Neuronal stem cell (in vitro differentiated cells): ENCODE results near the gene SLC51B. TPM values are rescaled to one million over a fixed set of nuclear protein-coding genes. Genes with fewer than 3 reads are reported as not detected.
A peak's percentile ranks its signal among the peaks of the same experiment; 100 is the strongest.

ENCODE experiments used
- DNase-seq: peaks from one replicate; pipeline ENCODE4 v3.0.0-alpha.2; 2013; ENCODE audit warnings: low spot score
- H2AFZ ChIP-seq: one replicate; pipeline ENCODE4 v1.6.1; 2013; ENCODE audit warnings: mild to moderate bottlenecking, low read length, inconsistent platforms
- H2AK5ac ChIP-seq: 2 replicates; pipeline ENCODE4 v1.6.1; 2013; ENCODE audit warnings: low read depth, mild to moderate bottlenecking, inconsistent platforms, low read length, moderate library complexity, mixed read lengths
- H2BK120ac ChIP-seq: 2 replicates; pipeline ENCODE4 v1.6.1; 2013; ENCODE audit warnings: low read depth, mild to moderate bottlenecking, inconsistent platforms, low read length, moderate library complexity, mixed read lengths
- H2BK12ac ChIP-seq: one replicate; pipeline ENCODE4 v1.6.1; 2013; ENCODE audit warnings: low read length, inconsistent platforms
- H2BK15ac ChIP-seq: 2 replicates; pipeline ENCODE4 v1.6.1; 2013; ENCODE audit warnings: mild to moderate bottlenecking, low read length, inconsistent platforms, mixed read lengths
- H2BK5ac ChIP-seq: one replicate; pipeline ENCODE4 v1.6.1; 2013; ENCODE audit warnings: inconsistent platforms, mild to moderate bottlenecking, low read length, moderate library complexity
- H3K14ac ChIP-seq: one replicate; pipeline ENCODE4 v1.6.1; 2013; ENCODE audit warnings: low read length, inconsistent platforms
- H3K18ac ChIP-seq: 2 replicates; pipeline ENCODE4 v1.6.1; 2013; ENCODE audit warnings: low read length, inconsistent platforms
- H3K23ac ChIP-seq: 2 replicates; pipeline ENCODE4 v1.6.1; 2013; ENCODE audit warnings: low read depth, mild to moderate bottlenecking, mixed read lengths, low read length, inconsistent platforms; ENCODE audit not compliant: poor library complexity
- H3K27ac ChIP-seq: replicated peaks from 3 replicates; pipeline ENCODE4 v1.5.1; 2013; ENCODE audit warnings: low read length, inconsistent platforms
- H3K27me3 ChIP-seq, 3 experiments: 2 replicates each; pipeline ENCODE4 v1.6.1; 2013; ENCODE audit warnings: low read length in 3 of 3, mild to moderate bottlenecking in 2 of 3, inconsistent platforms in 1 of 3, low read depth in 1 of 3, mixed read lengths in 1 of 3, moderate library complexity in 1 of 3; ENCODE audit not compliant: control insufficient read depth in 3 of 3, insufficient read depth in 3 of 3
- H3K36me3 ChIP-seq, 2 donors: replicated peaks in 1 of 2; 2 replicates each; pipeline ENCODE4 v1.6.1; 2013; ENCODE audit warnings: low read length in 2 of 2; ENCODE audit not compliant: control insufficient read depth in 2 of 2, insufficient read depth in 2 of 2
- H3K4ac ChIP-seq: 2 replicates; pipeline ENCODE4 v1.6.1; 2013; ENCODE audit warnings: inconsistent platforms, mild to moderate bottlenecking, low read length, moderate library complexity
- H3K4me1 ChIP-seq, 2 donors: 1 replicate in 1 of 2; 2 replicates in 1 of 2; pipeline ENCODE4 v1.6.1; 2013; ENCODE audit warnings: low read length in 2 of 2, low read depth in 1 of 2; ENCODE audit not compliant: control insufficient read depth in 2 of 2, insufficient read depth in 1 of 2
- H3K4me2 ChIP-seq: one replicate; pipeline ENCODE4 v1.6.1; 2013; ENCODE audit warnings: mild to moderate bottlenecking, low read length, inconsistent platforms; ENCODE audit not compliant: insufficient read depth, poor library complexity, severe bottlenecking
- H3K4me3 ChIP-seq, 2 donors: 2 replicates each; pipeline ENCODE4 v1.5.1; 2013; ENCODE audit warnings: low read length in 2 of 2, mild to moderate bottlenecking in 2 of 2, inconsistent platforms in 1 of 2, moderate library complexity in 1 of 2
- H3K79me1 ChIP-seq: one replicate; pipeline ENCODE4 v1.6.1; 2013; ENCODE audit warnings: low read depth, mild to moderate bottlenecking, inconsistent platforms, low read length, moderate library complexity
- H3K9ac ChIP-seq: one replicate; pipeline ENCODE4 v1.6.1; 2013; ENCODE audit warnings: mild to moderate bottlenecking, low read depth, low read length, inconsistent platforms; ENCODE audit not compliant: poor library complexity
- H3K9me3 ChIP-seq, 2 donors: replicated peaks in 1 of 2; 2 replicates each; pipeline versions ENCODE3 to v1.6.1; 2013; ENCODE audit warnings: low read length in 2 of 2, mild to moderate bottlenecking in 2 of 2, inconsistent platforms in 1 of 2, low read depth in 1 of 2, mixed read lengths in 1 of 2, moderate library complexity in 1 of 2; ENCODE audit not compliant: control insufficient read depth in 2 of 2, insufficient read depth in 1 of 2
- H4K8ac ChIP-seq: one replicate; pipeline ENCODE4 v1.6.1; 2013; ENCODE audit warnings: low read depth, mild to moderate bottlenecking, inconsistent platforms, low read length, moderate library complexity
- H4K91ac ChIP-seq: one replicate; pipeline ENCODE4 v1.6.1; 2013; ENCODE audit warnings: low read length, low read depth, mild to moderate bottlenecking, inconsistent platforms; ENCODE audit not compliant: poor library complexity
- WGBS, 2 donors: extraction: QIAGEN DNeasy Blood & Tissue Kit; methylation state at CpG; one replicate each; pipeline ENCODE4 v1.1.7; 2013; ENCODE audit warnings: missing lambda C conversion rate in 2 of 2, mixed read lengths in 1 of 2; ENCODE audit not compliant: insufficient read length in 2 of 2, insufficient replicate concordance in 1 of 2; ENCODE audit errors: extremely low coverage in 2 of 2; 5-methylcytosine and 5-hydroxymethylcytosine counted together
- polyA plus RNA-seq, 2 experiments: library from polyadenylated mRNA; stranded (reverse); fragments of 200-250 nt; gene quantifications; one replicate each; pipeline ENCODE4 v1.2.3, GENCODE V29; 2013

The SLC51B gene
- polyA plus RNA-seq (2013, experiment 1 of 2): not detected
- polyA plus RNA-seq (2013, experiment 2 of 2): not detected

DNA sequence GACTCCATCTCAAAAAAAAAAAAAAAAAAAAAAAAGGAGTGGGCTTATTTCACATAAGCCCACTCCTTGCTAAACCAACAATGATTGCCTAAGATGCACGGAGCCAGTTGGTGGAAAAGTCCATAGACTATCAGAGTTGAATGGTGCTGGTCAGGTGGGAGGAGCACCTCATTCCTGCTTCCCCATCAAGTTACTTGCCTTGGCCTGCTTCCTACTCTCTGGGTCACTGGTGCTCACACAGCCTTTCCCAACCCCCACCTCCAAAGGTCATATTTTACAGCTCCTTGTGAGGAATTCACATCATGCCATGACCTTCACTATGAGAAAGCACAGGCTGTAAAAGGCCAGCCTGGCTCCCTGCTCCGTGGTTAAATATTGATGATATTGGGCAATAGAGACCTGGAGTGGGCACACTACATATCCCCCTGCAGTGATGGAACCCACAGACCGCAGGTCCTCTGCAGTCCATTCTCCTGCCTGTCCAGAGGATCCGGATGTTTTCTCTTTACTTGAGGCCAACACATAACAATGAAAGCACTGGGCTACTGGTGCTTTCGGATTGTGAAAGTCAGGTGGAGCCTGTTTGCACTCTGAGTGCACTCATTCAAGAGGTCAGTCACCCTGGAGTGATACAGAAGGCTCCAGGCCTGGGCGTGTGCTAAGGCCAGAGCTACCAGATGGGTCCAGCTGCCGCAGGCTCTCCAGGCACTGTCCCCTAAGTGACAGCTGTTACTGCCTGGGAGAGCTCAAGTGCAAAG is at the start of gene SLC51B:
TSS of gene SLC51B (plus strand) at position 664 of the 758 bp plus-strand sequence. CDS start 4,618 bp downstream, outside the sequence.
- H3K27ac ChIP-seq: no peak within 1 kb of the TSS
- H2AK5ac ChIP-seq: no peak within 1 kb of the TSS
- H3K4me1 ChIP-seq: peaks cover 4 to 14% of the 10 kb centered on the region in 2 donors
- H3K9me3 ChIP-seq: no peaks in the 10 kb centered on the region
- no peak within 1 kb of the TSS for H3K4me3 ChIP-seq
- no peak within 1 kb of the TSS for H4K8ac ChIP-seq
- no peaks in the 10 kb centered on the region for H3K36me3 ChIP-seq
- no peak within 1 kb of the TSS for H2BK12ac ChIP-seq
- no peak within 1 kb of the TSS for H2BK15ac ChIP-seq
- no peak within 1 kb of the TSS for H4K91ac ChIP-seq
- no peak within 1 kb of the TSS for H3K9ac ChIP-seq
- no peak within 1 kb of the TSS for H3K14ac ChIP-seq
- no peaks in the 10 kb centered on the region for H3K79me1 ChIP-seq
- H2BK120ac ChIP-seq: no peak within 1 kb of the TSS
- H3K23ac ChIP-seq: no peak within 1 kb of the TSS
- H3K4ac ChIP-seq: no peak within 1 kb of the TSS
- H3K4me2 ChIP-seq: no peak within 1 kb of the TSS
- no CpG with 5 or more reads among the region's 7 CpGs for WGBS, 2 donors
- no peak for DNase-seq
- peaks cover 0 to 19% (median 2%) of the 10 kb centered on the region in 3 experiments for H3K27me3 ChIP-seq
- peak within 1 kb of the TSS; percentile 37 for H2AFZ ChIP-seq
- no peak within 1 kb of the TSS for H2BK5ac ChIP-seq
- no peak within 1 kb of the TSS for H3K18ac ChIP-seq

DNA sequence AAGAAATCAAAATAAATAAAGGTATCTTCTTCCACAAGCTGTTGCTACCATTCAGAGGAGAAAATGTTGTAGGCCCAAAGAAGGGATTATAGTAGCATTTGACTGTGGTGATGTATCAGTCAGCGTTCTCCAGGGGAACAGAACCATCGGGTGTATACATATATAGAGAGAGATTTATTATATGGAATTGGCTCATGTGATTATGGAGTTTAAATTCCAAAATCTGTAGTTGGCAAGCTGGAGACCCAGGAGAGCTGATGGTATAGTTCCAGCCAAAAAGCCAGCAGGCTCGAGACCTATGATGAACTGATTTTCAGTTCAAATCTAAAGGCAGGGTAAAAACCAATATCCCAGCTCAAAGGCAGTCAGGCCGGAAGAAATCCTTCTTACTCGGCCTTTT is 48.1 kb upstream of the SLC51B start:
- WGBS, 2 donors: no CpG with 5 or more reads among the region's 5 CpGs
- H3K4me1 ChIP-seq: no peaks in the 10 kb centered on the region

DNA sequence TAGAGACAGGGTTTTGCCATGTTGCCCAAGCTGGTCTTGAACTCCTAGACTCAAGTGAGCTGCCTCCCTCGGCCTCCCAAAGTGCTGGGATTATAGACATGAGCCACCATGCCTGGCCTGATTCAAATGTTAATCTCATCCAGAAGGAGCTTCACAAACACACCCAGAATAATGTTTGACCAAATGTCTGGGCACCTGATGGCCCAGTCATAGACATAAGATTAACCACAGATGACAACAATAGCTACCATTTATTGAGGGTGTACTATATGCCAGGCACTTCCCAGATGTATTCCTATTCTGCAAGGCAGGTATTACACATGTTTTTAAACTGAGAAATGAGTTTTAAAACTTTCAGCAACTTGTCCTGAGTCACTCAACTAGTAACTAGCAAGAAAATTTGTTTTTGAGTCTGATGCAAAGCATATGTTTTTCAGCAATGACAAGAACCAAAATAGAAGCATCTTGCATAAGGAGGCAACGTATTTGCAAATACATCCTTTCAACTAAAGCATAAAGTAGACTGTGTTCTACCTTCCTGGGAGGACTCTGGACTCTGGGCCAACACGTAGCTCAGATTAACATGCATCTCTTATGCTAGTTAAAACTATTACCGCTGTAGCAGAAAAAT is 47.3 kb upstream of the SLC51B start:
- Histone ChIP-seq H3K27ac (no peak overlapping the region), H3K9ac (no peak overlapping the region), H2BK5ac (no peak overlapping the region), H3K4me1 (no peaks in the 10 kb centered on the region), H3K14ac (no peak overlapping the region), H3K4ac (no peak overlapping the region), H3K27me3 (no peaks in the 10 kb centered on the region), H3K36me3 (peaks cover 0 to 14% of the 10 kb centered on the region in 2 donors), H3K79me1 (no peaks in the 10 kb centered on the region), H3K4me2 (no peak overlapping the region), H2AFZ (no peak overlapping the region), H3K23ac (no peak overlapping the region), H2BK12ac (no peak overlapping the region), H2BK15ac (no peak overlapping the region), H3K18ac (no peak overlapping the region), H3K4me3 (no peak overlapping the region), H2BK120ac (no peak overlapping the region), H4K8ac (no peak overlapping the region), H3K9me3 (no peaks in the 10 kb centered on the region), H2AK5ac (no peak overlapping the region), H4K91ac (no peak overlapping the region)
- no peak for DNase-seq
- no CpG with 5 or more reads among the region's 4 CpGs for WGBS, 2 donors

More for the DNA sequence above, 48.1 kb upstream of the SLC51B start:
- Histone ChIP-seq H3K23ac (no peak overlapping the region), H4K8ac (no peak overlapping the region), H3K36me3 (peaks cover 0 to 7% of the 10 kb centered on the region in 2 donors), H2BK12ac (no peak overlapping the region), H3K27ac (no peak overlapping the region), H3K14ac (no peak overlapping the region), H3K9me3 (no peaks in the 10 kb centered on the region), H3K27me3 (no peaks in the 10 kb centered on the region), H3K79me1 (no peaks in the 10 kb centered on the region), H3K9ac (no peak overlapping the region), H4K91ac (no peak overlapping the region), H3K4ac (no peak overlapping the region), H3K4me3 (no peak overlapping the region), H2AFZ (no peak overlapping the region), H2BK15ac (no peak overlapping the region), H2AK5ac (no peak overlapping the region), H3K18ac (no peak overlapping the region), H2BK120ac (no peak overlapping the region), H2BK5ac (no peak overlapping the region), H3K4me2 (no peak overlapping the region)
- no peak for DNase-seq

DNA sequence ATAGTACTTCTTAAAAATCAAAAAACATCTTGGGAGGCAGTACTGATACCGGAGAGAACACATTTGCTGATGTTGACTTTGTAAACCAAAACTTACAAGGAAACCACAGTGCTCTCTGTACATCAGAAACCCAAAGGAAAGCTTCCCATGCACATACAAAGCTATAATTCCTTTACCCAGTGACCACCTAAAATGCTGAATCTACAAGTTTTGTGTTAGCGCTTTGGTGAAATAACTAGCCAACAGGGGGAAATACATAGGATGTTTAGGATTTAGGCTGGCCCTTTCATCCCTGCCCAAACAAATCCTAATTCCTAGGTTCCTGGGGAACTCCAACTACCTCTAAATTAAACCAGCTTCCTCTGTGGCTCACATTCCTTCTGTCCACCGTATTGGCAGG is 40.2 kb upstream of the SLC51B start:
- Histone ChIP-seq H4K8ac (no peak overlapping the region), H2AFZ (no peak overlapping the region), H2BK120ac (no peak overlapping the region), H3K4ac (no peak overlapping the region), H3K79me1 (no peaks in the 10 kb centered on the region), H3K18ac (no peak overlapping the region), H3K4me3 (no peak overlapping the region), H3K14ac (no peak overlapping the region), H2BK5ac (no peak overlapping the region), H3K4me2 (no peak overlapping the region), H3K27me3 (no peaks in the 10 kb centered on the region), H2BK12ac (no peak overlapping the region), H3K9ac (no peak overlapping the region), H2AK5ac (no peak overlapping the region), H4K91ac (no peak overlapping the region), H3K23ac (no peak overlapping the region), H3K4me1 (no peaks in the 10 kb centered on the region), H3K9me3 (peaks cover 0 to 12% of the 10 kb centered on the region in 2 donors), H3K36me3 (peaks cover 2 to 51% of the 10 kb centered on the region in 2 donors), H3K27ac (no peak overlapping the region), H2BK15ac (no peak overlapping the region)
- no peak for DNase-seq
- WGBS, 2 donors: no CpG with 5 or more reads among the region's 3 CpGs
